Activated CD8-positive, alpha-beta memory T cell treated with anti-CD3 and anti-CD28 coated beads for 24 hours (primary cell): ENCODE data around the gene FLII.
"Not testable (repeated sequence)": the region's sequence is repeated elsewhere in the genome, so short reads cannot be mapped to it uniquely, and the experiment has no call there.

Source experiments
- DNase-seq: peaks from one replicate; pipeline ENCODE4 v3.0.0-alpha.2; 2020

Gene FLII

GRCh38 chr17:18217412-18218015, 41.0 kb downstream of the FLII start:
- DNase-seq, result peak; percentile 90

GRCh38 chr17:18216906-18217305, 41.6 kb downstream of the FLII start:
- not testable (repeated sequence) for DNase-seq

- DNase-seq, result no peak
Observed at GRCh38 chr17:18213666-18214270, 44.8 kb downstream of the FLII start.

GRCh38 chr17:18208092-18208491, 50.4 kb downstream of the FLII start:
- DNase-seq, result no peak

- no peak for DNase-seq
Observed at GRCh38 chr17:18206962-18207361, 51.6 kb downstream of the FLII start.

- DNase-seq, result no peak
Observed at GRCh38 chr17:18205861-18206260, 52.7 kb downstream of the FLII start.

- DNase-seq, result no peak
Observed at GRCh38 chr17:18203308-18203707, 55.2 kb downstream of the FLII start.

GRCh38 chr17:18201108-18201507, 57.4 kb downstream of the FLII start:
- DNase-seq, result no peak

GRCh38 chr17:18198530-18198929, 60.0 kb downstream of the FLII start:
- DNase-seq, result no peak

- no peak for DNase-seq
Observed at GRCh38 chr17:18197535-18198194, 60.9 kb downstream of the FLII start.

GRCh38 chr17:18195246-18195645, 63.3 kb downstream of the FLII start:
- no peak for DNase-seq
